Hepatocyte (in vitro differentiated cells): ENCODE results near the gene SYNPR.

ENCODE experiments used
- EZH2 ChIP-seq: fragments of 200-600 bp; sonication (generic); IDR thresholded peaks from 2 replicates; pipeline ENCODE4 v1.6.1; 2016; ENCODE audit warnings: antibody characterized with exemption, mild to moderate bottlenecking, borderline replicate concordance
- EZH2phosphoT487 ChIP-seq: fragments of 200-600 bp; sonication (generic); IDR thresholded peaks from one replicate; pipeline ENCODE4 v1.6.1; 2018; ENCODE audit warnings: antibody characterized with exemption, mild to moderate bottlenecking, low read depth, moderate library complexity; ENCODE audit not compliant: unreplicated experiment, severe bottlenecking
- TF ChIP-seq, protein P1 (sequence below): fragments of 200-600 bp; sonication (generic); IDR thresholded peaks from 2 replicates; pipeline ENCODE4 v1.5.1; 2016; ENCODE audit warnings: antibody characterized with exemption, mild to moderate bottlenecking; ENCODE audit not compliant: poor library complexity

DNA sequence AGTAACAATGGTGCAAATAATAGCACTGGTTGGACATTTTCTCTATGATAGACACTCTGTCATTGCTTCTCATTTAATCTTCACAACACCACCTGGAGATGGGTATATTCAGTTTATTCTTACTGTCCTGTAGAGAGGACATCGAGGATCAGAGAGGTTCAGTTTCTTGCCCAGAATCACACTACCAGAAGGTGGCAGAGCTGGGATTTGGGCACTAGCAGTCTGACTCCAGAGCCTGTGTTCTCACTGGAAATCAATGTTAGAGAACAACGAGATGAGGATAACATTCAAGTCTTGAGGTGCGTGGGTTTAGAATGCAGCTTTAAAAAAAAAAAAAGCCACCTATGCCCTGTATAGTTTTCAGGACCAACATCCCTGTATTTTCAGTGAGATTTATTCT lies 127.8 kb downstream of the SYNPR start:
- TF ChIP-seq, protein P1, sequence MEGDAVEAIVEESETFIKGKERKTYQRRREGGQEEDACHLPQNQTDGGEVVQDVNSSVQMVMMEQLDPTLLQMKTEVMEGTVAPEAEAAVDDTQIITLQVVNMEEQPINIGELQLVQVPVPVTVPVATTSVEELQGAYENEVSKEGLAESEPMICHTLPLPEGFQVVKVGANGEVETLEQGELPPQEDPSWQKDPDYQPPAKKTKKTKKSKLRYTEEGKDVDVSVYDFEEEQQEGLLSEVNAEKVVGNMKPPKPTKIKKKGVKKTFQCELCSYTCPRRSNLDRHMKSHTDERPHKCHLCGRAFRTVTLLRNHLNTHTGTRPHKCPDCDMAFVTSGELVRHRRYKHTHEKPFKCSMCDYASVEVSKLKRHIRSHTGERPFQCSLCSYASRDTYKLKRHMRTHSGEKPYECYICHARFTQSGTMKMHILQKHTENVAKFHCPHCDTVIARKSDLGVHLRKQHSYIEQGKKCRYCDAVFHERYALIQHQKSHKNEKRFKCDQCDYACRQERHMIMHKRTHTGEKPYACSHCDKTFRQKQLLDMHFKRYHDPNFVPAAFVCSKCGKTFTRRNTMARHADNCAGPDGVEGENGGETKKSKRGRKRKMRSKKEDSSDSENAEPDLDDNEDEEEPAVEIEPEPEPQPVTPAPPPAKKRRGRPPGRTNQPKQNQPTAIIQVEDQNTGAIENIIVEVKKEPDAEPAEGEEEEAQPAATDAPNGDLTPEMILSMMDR: no peak
- TF ChIP-seq EZH2 (no peak), EZH2phosphoT487 (no peak)
